SK-N-MC (cell line): Measurements from ENCODE around the gene FOSL2.

Source experiments
- EZH2 ChIP-seq: fragments of 200-600 bp; sonication (generic); IDR thresholded peaks from one replicate; pipeline ENCODE4 v1.6.1; 2017; ENCODE audit warnings: antibody characterized with exemption
- POLR2AphosphoS5 ChIP-seq: IDR thresholded peaks from 2 replicates; pipeline ENCODE4 v1.6.1; 2012; ENCODE audit warnings: mild to moderate bottlenecking, low read depth, low read length, borderline replicate concordance

DNA sequence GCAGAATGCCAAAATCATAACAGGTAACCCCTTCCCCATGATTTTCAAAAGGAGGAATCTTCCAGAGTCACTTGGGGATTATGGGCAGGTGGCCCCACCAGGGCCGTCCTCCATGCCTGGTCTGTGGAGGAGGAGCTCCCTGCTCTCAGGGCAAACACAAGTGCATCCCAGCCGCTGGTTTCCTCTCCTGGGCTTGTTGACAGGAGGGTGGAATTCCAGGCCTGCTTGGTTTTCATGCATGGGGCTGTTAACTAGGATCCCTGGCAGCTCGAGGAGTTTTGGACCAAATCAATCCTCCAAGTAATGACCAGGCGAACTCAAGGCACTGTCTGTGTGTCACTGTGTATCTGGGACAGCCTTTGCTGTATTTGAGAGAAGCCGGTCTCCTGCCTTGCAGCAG lies 45.3 kb downstream of the FOSL2 start:
- TF ChIP-seq POLR2AphosphoS5, result no peak
- no peak for TF ChIP-seq EZH2
